ENCODE results near the gene FHOD3.

FHOD3 gene

DNA sequence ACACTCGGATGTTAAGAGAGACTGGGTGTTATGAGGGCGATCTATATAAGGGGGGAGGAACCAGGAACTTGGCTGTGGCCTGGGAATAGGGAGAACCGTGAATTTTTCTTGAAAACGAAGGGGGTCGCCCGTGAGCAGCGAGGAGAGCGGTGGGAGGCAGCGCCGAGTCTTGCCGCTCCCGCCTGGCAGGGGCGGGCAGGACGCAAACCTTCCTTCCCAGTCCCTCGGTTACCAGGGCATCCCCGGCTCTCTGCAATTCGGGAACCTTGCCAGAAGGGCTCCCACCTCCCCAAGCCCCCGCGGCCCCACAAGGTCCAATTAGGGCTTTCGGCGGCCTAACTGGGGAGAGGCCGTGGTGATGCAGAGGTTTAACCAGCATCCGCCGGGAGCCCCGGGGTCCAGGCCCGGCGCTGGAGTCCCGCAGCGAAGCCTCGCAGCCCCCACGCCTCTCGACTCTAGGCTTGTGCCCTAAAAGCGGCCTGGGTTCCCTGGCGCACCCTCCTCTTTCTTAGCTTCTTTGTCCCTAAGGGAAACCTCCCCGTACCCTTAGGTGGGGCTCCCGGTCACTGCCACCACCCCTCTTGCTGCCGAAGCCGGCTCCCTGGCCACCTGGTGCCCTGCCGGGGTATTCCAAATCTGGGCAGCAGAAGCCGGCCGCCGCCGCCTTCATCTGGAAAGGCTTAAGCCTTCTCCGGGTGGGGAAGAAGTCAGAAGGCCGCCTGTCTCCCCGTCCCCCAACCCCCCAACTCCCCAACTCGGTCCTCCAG lies 680 bp upstream of the FHOD3 start:
- peak; percentile 70 for DNase-seq

GRCh38 chr18:36298126-36298741 lies 721 bp downstream of the FHOD3 start:
- no peak for DNase-seq

GRCh38 chr18:36299015-36299414 lies 1.5 kb downstream of the FHOD3 start:
- DNase-seq: no peak

DNA sequence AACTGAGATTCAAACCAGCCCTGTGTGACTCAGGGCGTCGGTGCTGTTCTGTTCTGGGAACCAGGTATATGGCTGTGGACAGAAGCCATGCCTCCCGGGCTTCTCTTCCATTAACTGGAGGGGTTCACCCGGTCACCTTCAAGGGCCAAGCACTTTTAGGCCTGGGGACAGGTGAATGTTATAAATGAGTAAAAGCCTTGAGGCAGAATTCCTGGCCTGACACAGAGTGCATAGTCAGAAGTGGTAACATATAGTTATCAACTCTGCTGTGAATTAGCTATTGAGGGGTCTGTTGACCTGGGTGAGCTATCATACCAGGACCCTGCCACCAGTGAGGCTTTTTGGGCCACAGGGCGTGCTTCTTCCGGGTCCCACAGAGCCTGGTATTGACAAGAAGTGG lies 2.7 kb downstream of the FHOD3 start:
- no peak for DNase-seq

DNA sequence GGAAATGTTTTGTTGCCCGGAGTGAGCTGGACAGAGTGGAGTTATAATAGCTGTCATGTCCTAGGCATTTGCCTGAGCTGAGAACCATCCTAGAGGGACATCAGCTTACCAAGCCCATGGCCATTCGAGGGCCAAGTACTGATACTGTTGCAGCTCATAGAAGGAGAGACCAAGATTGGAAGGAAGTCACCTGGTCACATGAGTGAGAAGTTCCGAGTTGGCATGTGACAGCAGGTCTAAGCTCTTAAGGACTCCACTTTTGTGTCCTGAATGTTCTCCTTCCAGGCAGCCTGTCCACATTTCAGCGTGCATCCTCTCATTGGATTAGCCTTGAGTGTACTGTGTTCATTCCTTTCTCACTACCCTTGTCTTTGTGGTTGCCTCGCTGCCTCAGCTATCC lies 4.4 kb downstream of the FHOD3 start:
- DNase-seq: no peak

DNA sequence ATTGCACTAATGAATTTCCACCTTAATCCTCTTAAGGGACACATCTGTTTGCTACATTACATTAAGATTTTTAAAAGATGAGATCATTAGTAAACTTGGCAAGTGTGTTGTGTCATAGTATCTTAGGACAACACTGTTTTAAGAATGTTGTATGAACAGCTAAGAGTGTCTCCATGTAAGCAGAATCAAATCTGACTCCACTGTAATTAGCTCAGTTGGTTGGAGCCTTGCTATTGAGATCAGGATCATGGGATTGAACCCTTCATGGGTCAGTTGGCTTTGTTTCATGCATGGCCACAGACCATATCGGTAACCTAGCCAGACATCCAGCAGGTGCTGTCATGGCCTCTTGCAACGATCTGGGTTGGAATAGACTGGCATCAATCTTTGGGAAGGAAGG lies 5.2 kb downstream of the FHOD3 start:
- DNase-seq: no peak

DNA sequence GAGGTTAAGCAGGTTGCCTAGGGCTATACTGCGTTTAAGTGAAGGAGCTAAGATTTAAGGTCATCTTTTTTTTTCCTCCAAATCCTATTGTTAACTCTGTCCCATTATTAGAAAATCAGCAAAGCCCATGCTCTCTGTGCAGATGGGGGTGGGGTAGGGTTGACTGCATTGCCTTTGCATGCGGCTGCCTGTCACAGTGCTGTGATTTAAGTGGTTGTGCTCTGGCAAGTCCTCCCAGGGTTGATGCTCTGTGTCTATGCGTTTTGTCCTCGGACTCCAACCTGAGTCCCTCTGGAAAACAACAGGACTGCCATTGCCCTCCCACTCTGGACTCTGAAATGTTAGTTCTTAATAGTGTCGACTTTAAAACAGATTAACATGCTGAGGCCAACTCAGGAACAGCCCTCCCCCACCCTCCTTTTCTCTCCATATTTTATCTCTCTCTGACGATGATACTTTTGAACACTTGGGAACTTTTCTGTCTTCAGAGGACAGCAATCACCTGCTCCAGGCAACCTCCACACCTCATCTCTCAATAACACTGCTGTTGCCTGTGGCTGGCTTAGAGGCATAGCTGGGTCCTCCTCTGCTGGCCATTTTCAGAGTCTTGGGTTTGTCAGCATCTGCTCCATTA lies 5.8 kb downstream of the FHOD3 start:
- DNase-seq: no peak

GRCh38 chr18:36304723-36305122 lies 7.2 kb downstream of the FHOD3 start:
- no peak for DNase-seq

- DNase-seq: no peak
These were observed 7.9 kb downstream of the FHOD3 start for GRCh38 chr18:36305375-36305774.

DNA sequence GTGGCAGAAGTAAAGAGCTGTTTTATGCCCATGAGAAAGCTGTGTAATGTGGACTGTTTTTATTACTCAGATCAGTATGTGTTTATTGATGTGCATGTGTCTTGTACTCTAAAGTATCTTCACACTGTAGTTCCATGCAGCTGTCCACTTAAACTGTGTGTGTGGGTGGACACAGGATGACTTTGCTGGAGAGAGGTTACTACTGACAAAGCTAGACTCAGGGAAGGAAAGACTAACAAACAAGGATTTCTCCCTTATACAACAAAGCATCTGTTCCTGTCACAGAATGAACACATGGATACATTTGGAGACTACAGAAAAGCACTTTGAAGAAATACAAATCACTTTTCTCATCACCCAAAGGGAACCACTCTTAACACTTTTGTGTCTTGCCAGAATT lies 10.0 kb downstream of the FHOD3 start:
- DNase-seq: no peak

DNA sequence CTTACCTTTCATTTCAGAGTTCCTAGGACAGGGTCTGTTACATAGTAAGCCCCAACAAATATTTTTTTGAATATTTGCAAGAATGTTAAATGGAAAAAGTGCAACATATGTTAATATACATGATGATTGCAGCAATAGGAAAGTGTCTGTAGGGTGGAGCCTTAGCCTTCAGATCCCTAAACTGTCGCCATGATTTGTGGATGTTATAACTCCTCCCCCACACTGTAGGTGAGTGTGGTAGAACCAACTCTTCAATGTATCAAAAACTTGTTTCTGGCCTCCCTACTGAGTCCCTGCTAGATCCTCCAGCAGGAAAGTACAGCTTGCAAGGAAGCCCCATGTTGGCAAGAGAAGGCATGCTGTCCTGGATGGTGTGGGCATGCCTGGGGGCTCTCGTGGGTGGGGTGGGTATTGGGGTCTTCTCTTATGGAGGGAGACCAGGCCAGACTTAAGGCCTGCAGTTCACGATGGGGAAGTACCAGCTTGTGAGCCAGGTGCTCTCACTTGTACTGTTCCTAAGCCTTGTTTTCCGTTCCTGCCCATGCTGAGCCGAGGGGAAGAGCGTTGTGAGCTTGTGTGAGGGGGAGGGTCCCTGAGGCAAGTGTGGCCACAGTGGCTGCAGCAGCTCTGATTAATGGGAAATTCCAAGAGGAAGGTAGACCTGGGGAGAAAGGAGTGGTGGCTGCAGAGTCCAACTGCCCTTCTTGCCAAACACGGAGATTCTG lies 11.4 kb downstream of the FHOD3 start:
- no peak for DNase-seq

GRCh38 chr18:36309436-36310391 lies 12.2 kb downstream of the FHOD3 start:
- DNase-seq: no peak

DNA sequence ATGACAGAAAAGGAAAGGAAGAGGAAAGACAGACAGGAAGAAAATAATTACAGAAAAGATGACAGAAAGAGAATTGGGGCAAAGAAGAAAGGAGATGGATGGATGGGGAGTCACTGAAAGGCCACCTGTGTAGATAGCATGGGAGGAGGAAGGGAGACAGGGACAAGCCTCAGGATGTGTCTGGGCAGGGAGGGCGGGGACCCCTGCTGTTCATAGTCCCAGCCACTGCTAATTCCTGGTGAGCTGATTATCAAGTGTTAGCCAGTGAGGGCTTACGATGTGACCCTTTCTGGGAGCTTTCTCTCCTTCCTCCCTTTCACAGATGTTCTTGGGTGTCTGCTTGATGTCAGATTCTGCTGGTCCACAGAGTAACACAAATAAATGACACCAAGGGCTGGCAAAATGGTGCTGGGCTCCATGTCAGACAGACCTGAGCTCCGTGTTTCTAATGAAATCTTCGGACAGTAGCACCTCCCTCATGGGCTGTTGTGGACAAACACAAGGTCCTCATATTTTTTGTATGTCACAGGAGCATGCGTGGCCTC lies 13.6 kb downstream of the FHOD3 start:
- no peak for DNase-seq

- no peak for DNase-seq
These were observed 15.4 kb downstream of the FHOD3 start for GRCh38 chr18:36312806-36313395.

DNA sequence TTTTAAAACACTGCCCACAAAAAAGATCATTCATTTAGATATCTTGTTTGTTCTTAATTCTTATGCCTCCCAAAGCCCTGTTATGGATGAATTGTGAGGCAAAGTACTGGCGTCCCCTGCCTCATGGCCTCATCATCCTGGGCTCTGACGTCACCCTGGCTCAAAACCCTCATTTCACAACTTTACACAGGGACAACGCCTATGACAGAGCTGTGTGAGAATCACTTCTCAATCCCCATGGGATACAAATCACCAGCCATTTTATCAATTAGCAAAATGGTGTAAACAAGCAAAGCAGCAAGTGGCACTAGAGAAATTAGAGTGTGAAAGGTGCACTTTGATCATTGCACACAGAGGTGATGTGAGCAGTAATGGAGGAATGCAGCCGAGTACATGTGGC lies 16.6 kb downstream of the FHOD3 start:
- no peak for DNase-seq

DNA sequence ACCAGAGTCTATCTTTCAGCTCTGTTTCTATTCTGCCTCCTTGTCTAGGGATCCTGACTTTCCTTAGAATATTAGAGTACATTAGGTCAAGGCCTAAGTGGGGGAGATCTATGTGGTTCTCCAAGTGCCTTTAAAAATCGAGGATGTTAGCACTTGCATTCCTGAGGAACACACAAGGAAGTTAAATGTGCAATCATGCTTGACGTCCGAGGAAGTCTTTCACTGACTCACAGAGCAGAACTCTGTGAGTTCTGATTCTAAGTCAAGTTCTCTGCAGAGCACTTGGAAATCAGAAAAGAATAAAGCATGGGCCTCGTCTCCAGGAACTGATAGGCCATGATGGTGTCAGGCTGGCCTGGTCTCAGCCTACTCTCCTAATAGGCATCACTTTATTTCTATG lies 17.2 kb downstream of the FHOD3 start:
- DNase-seq: no peak

DNA sequence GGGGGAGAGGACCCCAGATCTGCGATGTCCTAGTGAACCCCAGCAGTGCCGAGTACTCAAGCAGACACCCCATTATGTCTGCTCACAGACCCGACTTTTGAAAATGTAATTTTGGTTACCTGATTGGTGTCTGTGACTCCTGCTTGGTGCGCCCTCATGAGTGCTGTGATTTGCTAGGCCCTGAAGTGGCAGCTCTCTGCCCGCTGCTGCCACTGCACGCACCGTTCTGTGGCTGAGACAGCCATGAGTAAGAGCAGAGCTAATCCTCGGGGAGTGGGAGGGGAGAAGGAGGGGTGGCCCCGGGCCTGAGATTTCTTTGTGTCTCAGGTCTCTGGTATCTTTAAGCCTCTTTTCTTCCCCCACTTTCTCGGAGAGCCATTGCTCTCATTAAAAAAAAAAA lies 18.2 kb downstream of the FHOD3 start:
- no peak for DNase-seq

GRCh38 chr18:36316246-36316645 lies 18.7 kb downstream of the FHOD3 start:
- no peak for DNase-seq

GRCh38 chr18:36321658-36322407 lies 24.3 kb downstream of the FHOD3 start:
- DNase-seq: no peak

GRCh38 chr18:36322408-36322728 lies 24.9 kb downstream of the FHOD3 start:
- DNase-seq: no peak

DNA sequence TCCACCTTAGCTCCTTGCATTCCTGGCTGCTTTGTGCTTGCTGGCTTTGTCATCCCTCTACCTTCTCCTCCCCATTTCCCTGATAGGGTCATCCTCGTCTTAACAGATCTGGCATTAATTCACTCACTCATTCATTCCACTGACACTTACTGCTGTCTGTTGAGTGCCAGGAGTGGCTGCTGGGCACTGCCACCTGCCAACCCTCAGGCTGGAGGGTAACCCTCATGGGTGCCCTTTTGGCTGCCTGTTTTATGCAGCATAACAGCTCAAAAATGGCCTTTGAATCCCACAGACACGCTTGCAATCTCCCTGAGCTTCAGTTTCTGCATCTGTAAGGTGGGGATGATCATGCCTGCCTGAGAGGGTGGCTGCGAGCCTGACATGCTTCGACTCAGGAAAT lies 25.2 kb downstream of the FHOD3 start:
- no peak for DNase-seq

All from midbrain (tissue), 1 donor.